ENCODE measurements around the gene TPO. TPM values are rescaled to one million over a fixed set of nuclear protein-coding genes. Genes with fewer than 3 reads are reported as not detected.
A peak's percentile ranks its signal among the peaks of the same experiment; 100 is the strongest.

TPO gene
- total RNA-seq, 1 experiment from 2014 or later = not detected

DNA sequence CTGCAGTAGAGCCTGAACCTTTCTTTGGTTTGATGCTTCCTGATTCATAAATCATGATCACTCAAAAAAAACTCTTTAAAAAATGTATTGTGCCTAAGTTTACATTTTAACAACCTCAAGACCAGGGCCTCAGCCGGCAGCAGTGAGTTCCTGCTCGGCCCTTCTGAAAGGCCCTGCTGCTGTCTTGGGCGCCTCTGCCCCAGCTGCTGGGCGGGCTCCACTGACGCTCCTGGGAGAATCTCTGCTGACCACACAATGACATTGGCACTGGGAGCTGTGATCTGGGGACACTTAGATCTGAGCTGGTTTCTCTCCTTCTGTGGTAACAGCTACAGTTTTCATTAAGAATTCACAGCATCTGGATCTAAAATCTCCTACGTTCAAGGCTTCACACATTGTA lies 25.7 kb downstream of the TPO start:
- H3K27me3 ChIP-seq (replicated peaks) = peaks cover 7% of the 10 kb centered on the region; the same call in 1 of the 2 replicates
- no peaks in the 10 kb centered on the region for H3K9me3 ChIP-seq (replicated peaks)
- no peaks in the 10 kb centered on the region for H3K36me3 ChIP-seq
- H3K4me1 ChIP-seq (replicated peaks) = no peaks in the 10 kb centered on the region
- DNase-seq (ENCODE audit: low read depth in 1 of 2, low spot score in 2 of 2) = no peak
- H3K27ac ChIP-seq = no peak overlapping the region
- no peak overlapping the region for H3K4me3 ChIP-seq

DNA sequence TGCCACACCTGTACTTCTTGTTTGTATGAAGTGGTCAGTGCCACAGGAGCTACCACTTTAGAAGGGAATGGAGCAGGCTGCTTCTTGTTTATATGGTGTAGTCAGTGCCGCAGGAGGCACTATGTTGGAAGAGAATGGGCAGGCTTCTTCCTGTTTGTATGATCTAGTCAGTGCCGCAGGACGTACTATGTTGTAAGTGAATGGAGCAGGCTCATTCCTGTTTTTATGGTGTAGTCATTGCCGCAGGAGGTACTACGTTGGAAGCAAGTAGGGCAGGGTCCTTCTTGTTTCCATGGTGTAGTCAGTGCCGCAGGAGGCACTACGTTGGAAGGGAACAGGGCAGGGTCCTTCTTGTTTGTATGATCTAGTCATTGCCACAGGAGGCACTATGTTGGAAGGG lies 27.3 kb downstream of the TPO start:
- Histone ChIP-seq H3K4me3 (no peak overlapping the region), H3K27me3 (replicated peaks) (peaks cover 2% of the 10 kb centered on the region; the same call in 1 of the 2 replicates), H3K9me3 (replicated peaks) (no peaks in the 10 kb centered on the region), H3K4me1 (replicated peaks) (no peaks in the 10 kb centered on the region), H3K27ac (no peak overlapping the region), H3K36me3 (no peaks in the 10 kb centered on the region)
- DNase-seq (ENCODE audit: low read depth in 1 of 2, low spot score in 2 of 2) = no peak

DNA sequence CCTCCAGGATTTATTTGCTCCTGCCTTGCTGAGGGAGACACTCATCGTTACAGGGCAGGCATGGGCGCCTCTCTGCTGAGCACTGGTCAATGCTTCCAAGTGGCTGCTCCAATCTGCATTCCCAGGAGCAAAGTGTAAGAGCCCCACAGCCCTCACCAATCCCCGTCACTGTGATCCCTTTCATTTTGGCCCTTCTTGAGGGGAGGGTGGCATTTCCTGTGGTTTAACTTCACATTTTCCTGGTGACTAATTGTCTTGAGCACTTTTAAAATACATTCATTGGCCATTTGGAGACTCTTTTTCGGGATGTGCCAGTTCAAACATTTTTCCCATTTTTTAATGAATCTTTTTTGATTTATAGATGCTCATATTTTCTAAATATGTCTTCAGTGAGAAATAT lies 33.0 kb downstream of the TPO start:
- Histone ChIP-seq H3K27me3 (replicated peaks) (peaks cover 9% of the 10 kb centered on the region), H3K9me3 (replicated peaks) (no peaks in the 10 kb centered on the region), H3K4me1 (replicated peaks) (peaks cover 15% of the 10 kb centered on the region), H3K4me3 (no peak overlapping the region), H3K27ac (no peak overlapping the region), H3K36me3 (no peaks in the 10 kb centered on the region)
- peak in 1 of 2 experiments; percentile 28 for DNase-seq (ENCODE audit: low read depth in 1 of 2, low spot score in 2 of 2)

DNA sequence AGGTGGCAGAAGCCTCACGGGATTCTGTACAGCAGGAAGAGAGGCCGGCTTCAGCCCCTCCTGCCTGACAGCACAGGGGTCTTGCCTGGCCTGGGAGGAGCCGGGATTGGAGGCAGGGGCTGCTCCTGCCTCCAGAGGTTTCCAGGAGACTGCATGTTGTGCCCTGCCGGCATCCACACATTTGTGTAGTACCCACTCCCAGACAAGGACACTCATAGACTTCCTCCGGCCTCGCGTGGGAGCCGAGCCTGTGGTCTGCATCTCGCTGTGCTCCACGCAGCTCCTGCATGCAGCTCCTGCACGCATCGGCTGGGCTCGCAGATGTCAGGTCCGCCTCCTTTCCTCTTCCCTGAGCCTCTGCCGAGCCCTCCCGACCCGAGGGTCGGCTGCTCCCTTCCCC lies 34.7 kb downstream of the TPO start:
- DNase-seq (ENCODE audit: low read depth in 1 of 2, low spot score in 2 of 2) = no peak
- peaks cover 15% of the 10 kb centered on the region for H3K4me1 ChIP-seq (replicated peaks)

DNA sequence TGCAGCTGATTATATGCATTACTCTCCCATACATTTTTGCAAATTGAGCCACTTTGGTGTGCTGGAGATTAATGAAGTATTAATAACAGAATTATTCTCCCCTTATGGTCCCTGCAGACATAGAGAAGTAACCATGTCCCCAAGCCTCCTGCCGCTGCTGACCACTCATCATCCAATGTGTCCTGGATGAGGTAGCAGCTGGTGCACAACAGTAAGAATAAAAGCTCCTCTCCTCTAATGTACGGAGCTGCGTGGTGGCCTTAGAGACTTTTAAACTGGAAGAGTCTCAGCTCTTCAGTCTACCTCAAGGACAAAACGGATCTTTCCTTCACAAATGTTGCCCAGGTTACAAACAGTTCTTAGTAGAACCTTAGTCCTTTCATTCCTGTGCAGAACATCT lies 37.7 kb downstream of the TPO start:
- H3K36me3 ChIP-seq = no peaks in the 10 kb centered on the region

More for the DNA sequence above, 34.7 kb downstream of the TPO start:
- Histone ChIP-seq H3K4me3 (no peak overlapping the region), H3K27ac (no peak overlapping the region), H3K9me3 (replicated peaks) (no peaks in the 10 kb centered on the region), H3K36me3 (no peaks in the 10 kb centered on the region), H3K27me3 (replicated peaks) (peaks cover 9% of the 10 kb centered on the region)

DNA sequence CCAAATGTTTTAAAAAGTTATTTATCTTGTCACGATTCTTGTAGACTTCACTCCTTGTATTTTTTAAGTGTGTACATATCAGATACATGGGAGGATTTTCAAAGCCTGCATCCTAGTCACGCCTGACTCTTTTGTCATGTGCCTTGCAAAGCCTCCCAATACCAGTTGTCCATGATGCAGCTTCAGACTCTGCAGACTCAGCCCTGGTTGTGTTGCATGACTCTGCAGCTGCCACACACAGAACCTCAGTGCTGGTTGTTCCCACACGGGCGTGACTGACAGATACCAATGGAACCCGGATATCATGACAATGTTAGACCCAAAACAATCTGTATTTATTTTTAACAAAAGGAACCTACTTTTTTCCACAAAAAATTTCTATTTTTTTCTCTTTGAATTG lies 38.2 kb downstream of the TPO start:
- Histone ChIP-seq H3K4me3 (no peak overlapping the region), H3K27me3 (replicated peaks) (peaks cover 9% of the 10 kb centered on the region), H3K9me3 (replicated peaks) (no peaks in the 10 kb centered on the region), H3K4me1 (replicated peaks) (peaks cover 11% of the 10 kb centered on the region), H3K36me3 (no peaks in the 10 kb centered on the region), H3K27ac (no peak overlapping the region)
- DNase-seq (ENCODE audit: low read depth in 1 of 2, low spot score in 2 of 2) = no peak

More for the DNA sequence above, 37.7 kb downstream of the TPO start:
- H3K9me3 ChIP-seq (replicated peaks) = no peaks in the 10 kb centered on the region
- H3K27ac ChIP-seq = no peak overlapping the region
- H3K27me3 ChIP-seq (replicated peaks) = peaks cover 9% of the 10 kb centered on the region
- no peak for DNase-seq (ENCODE audit: low read depth in 1 of 2, low spot score in 2 of 2)
- no peak overlapping the region for H3K4me3 ChIP-seq
- peaks cover 15% of the 10 kb centered on the region for H3K4me1 ChIP-seq (replicated peaks)

DNA sequence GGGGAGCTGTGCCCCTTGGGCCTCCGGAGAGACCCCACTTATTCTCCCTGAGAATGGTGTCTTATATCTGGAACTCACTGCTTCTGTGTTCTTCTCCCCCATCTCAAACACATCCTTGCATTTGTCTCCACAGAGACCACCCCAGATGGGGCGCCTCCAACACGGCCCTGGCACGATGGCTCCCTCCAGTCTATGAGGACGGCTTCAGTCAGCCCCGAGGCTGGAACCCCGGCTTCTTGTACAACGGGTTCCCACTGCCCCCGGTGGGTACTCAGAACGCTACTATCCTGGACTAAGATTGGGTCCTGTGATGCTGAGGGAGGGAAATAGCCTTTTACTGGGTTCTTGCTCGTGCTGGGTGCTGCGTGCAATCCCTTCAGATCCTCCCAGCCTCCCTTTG lies 40.3 kb downstream of the TPO start:
- Histone ChIP-seq H3K27me3 (replicated peaks) (peaks cover 9% of the 10 kb centered on the region), H3K9me3 (replicated peaks) (no peaks in the 10 kb centered on the region), H3K4me3 (no peak overlapping the region), H3K27ac (no peak overlapping the region), H3K4me1 (replicated peaks) (peaks cover 2% of the 10 kb centered on the region; the same call in 1 of the 2 replicates), H3K36me3 (no peaks in the 10 kb centered on the region)
- DNase-seq (ENCODE audit: low read depth in 1 of 2, low spot score in 2 of 2) = no peak

DNA sequence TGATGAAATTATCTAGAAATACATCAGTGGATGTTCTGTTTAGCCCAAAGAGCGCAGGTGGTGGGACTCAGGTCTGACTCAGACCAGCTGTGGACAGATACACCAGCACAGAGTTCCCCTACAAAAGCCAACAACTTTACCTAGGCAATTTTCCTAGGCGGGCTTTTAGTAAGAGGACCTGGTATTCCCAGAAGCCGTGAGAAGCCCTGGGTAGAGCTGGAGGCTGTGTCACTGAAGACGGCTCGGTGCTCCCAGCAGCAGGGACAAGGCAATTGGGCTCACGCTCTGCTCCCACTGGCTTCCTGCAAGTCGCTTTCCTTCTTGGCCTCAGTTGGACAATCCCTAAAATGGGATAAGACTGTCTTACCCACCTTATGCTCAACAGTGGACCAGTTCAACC lies 41.1 kb downstream of the TPO start:
- H3K9me3 ChIP-seq (replicated peaks) = no peaks in the 10 kb centered on the region
- DNase-seq (ENCODE audit: low read depth in 1 of 2, low spot score in 2 of 2) = no peak
- no peak overlapping the region for H3K4me3 ChIP-seq
- no peaks in the 10 kb centered on the region for H3K36me3 ChIP-seq
- H3K27me3 ChIP-seq (replicated peaks) = peaks cover 9% of the 10 kb centered on the region
- no peaks in the 10 kb centered on the region; the same call in 1 of the 2 replicates for H3K4me1 ChIP-seq (replicated peaks)
- H3K27ac ChIP-seq = no peak overlapping the region

DNA sequence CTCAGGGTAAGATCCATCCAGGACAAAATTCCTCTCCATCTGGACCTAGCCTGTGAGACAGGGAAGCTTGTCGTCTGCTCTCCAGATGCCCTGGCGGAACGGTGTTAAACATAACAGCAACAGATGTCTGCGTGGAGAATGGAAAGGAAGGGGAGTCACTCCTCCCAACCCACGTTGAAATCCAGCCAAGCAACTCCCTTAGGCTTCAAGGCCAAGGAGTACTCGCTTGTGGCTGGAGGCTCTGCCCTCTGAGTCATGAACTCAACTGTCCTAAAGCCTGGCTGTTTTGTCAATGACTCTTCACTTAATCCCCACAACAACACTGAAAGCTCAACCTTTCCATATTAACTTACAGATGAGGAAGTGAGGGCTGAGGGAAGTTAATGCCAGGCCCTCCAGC lies 42.2 kb downstream of the TPO start:
- no peak overlapping the region for H3K4me3 ChIP-seq
- H3K9me3 ChIP-seq (replicated peaks) = no peaks in the 10 kb centered on the region
- DNase-seq (ENCODE audit: low read depth in 1 of 2, low spot score in 2 of 2) = peak in 1 of 2 experiments; percentile 7
- H3K27me3 ChIP-seq (replicated peaks) = peaks cover 5% of the 10 kb centered on the region; the same call in 1 of the 2 replicates
- H3K4me1 ChIP-seq (replicated peaks) = no peaks in the 10 kb centered on the region; the same call in 1 of the 2 replicates
- no peak overlapping the region for H3K27ac ChIP-seq
- H3K36me3 ChIP-seq = no peaks in the 10 kb centered on the region

DNA sequence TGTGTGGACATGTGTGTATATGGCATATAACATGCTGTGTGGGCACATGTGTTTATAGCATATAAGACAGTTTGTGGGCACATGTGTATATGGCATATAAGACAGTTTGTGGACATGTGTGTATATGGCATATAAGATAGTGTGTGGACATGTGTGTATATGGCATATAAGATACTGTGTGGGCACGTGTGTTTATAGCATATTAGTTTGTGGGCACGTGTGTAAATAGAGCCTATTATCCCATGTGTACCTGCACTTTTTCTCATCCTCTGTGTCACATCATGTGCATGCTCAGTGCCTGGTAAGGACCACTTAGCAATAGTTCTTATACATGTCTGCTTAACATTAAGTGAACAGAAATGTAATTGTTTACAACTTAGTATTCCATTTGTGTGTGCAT lies 45.2 kb downstream of the TPO start:
- H3K4me1 ChIP-seq (replicated peaks) = no peaks in the 10 kb centered on the region; the same call in 1 of the 2 replicates
- H3K27ac ChIP-seq = no peak overlapping the region
- H3K36me3 ChIP-seq = no peaks in the 10 kb centered on the region
- no peak overlapping the region for H3K4me3 ChIP-seq
- H3K9me3 ChIP-seq (replicated peaks) = no peaks in the 10 kb centered on the region
- no peak for DNase-seq (ENCODE audit: low read depth in 1 of 2, low spot score in 2 of 2)
- peaks cover 8% of the 10 kb centered on the region; the same call in 1 of the 2 replicates for H3K27me3 ChIP-seq (replicated peaks)

DNA sequence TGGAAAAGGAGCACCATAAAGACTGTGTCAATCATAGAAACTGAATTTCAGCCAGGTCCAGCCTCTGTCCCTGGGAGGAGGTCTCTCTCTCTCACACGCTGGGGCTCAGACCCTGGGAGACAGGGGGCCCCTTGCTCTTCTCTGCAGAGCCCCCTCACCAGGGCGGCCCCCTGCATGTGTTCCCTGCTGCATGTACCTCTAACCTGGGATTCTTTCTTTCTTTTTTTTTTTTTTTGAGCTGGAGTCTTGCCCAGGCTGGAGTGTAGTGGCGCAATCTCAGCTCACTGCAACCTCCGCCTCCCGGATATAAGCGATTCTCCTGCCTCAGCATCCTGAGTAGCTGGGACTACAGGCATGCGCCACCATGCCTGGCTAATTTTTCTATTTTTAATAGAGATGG lies 46.5 kb downstream of the TPO start:
- no peak for DNase-seq (ENCODE audit: low read depth in 1 of 2, low spot score in 2 of 2)
- Histone ChIP-seq H3K27me3 (replicated peaks) (peaks cover 18% of the 10 kb centered on the region), H3K4me1 (replicated peaks) (no peaks in the 10 kb centered on the region; the same call in 1 of the 2 replicates), H3K4me3 (no peak overlapping the region), H3K27ac (no peak overlapping the region), H3K36me3 (no peaks in the 10 kb centered on the region), H3K9me3 (replicated peaks) (no peaks in the 10 kb centered on the region)

DNA sequence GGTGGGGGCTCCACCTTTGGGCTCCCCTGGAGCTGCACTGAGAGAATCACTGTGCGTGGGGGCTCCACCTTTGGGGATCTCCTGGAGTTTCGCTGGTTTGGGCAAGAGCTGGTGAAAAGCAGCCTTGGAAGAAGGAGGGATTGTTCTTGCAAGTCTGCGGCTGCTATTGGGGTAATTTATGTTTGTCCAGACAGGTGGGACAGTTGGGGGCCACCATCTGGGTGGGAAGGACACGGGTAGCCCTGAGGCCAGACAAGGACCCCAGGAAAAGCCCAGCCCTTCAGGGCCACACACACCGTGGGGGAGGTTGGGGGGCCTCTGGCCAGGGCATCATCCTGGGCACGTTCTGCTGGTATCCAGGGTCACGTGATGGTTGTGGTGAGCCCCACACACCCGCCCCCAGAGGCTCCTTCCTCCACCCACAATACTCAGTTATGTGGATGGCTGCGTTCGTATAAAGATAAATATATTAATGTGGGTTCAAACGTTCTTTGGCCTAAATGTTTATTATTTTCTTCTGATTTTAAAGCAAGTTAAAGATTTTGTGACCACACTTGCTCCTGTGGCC lies 47.7 kb downstream of the TPO start:
- Histone ChIP-seq H3K4me3 (no peak overlapping the region), H3K9me3 (replicated peaks) (no peaks in the 10 kb centered on the region), H3K4me1 (replicated peaks) (no peaks in the 10 kb centered on the region; the same call in 1 of the 2 replicates), H3K27ac (no peak overlapping the region), H3K27me3 (replicated peaks) (peaks cover 18% of the 10 kb centered on the region), H3K36me3 (no peaks in the 10 kb centered on the region)
- no peak for DNase-seq (ENCODE audit: low read depth in 1 of 2, low spot score in 2 of 2)

DNA sequence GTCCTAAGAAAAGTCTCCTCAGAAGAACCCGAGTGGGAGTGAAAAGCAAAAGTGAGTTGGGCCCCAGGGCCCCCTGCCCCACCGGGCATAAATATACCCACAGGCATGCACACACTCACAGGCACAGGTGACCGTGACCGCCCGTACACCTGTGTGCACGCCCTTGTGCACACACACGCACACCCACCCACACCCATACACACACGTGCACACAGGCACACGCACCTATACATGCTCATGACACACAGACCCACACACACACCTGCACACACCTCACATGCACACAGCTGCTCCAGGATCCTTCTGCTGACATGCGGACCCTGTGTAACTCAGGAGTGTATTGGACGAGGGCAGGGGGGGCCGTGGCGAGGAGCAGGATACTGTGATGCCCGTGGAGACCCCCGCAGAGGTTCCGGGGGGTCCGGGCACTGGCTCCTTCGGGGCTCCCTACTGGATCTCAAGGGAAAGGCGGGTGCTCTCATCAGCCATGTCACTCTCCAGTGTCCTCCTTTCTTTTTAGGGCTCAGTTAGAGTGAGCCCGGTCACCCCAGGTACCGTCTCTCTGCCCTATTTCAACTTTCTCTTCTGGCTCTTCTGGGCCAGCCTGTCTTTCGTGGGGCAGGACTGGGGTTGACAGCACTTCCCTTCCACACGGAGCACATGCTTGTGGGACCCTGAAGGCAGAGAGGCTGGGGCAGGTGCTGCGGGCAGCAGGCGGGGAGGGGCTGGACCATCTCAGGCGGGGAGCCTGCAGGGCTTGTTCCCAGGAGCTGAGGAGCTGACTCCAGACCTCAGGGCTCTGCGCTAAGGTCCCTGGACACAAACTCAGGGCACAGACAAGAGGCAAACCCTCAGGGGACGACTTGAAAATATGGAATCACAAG lies 48.5 kb downstream of the TPO start:
- peaks cover 18% of the 10 kb centered on the region for H3K27me3 ChIP-seq (replicated peaks)
- H3K4me1 ChIP-seq (replicated peaks) = no peaks in the 10 kb centered on the region
- H3K4me3 ChIP-seq = no peak overlapping the region
- DNase-seq (ENCODE audit: low read depth in 1 of 2, low spot score in 2 of 2) = no peak
- no peaks in the 10 kb centered on the region for H3K9me3 ChIP-seq (replicated peaks)
- no peak overlapping the region for H3K27ac ChIP-seq
- H3K36me3 ChIP-seq = no peaks in the 10 kb centered on the region

DNA sequence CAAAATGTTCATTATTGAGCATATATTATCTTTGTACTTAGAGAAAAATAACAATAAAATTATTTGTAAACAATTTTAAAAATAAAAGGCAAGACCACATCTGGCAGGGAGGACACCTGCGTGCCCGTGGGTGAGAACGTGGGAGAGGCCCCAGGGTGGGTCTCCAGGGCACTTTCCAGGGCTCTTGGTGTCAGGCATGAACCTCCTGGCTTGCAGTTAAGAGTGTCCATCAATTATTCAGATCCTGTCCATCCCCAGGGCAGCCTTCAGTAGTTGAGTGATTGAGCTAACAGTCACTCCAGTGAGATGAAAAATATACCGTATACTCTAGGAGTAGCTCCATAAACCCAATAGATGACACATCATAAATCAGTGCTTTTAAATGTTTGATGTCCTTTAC lies 49.7 kb downstream of the TPO start:
- Histone ChIP-seq H3K4me3 (no peak overlapping the region), H3K27ac (no peak overlapping the region), H3K27me3 (replicated peaks) (peaks cover 18% of the 10 kb centered on the region), H3K9me3 (replicated peaks) (no peaks in the 10 kb centered on the region), H3K36me3 (no peaks in the 10 kb centered on the region), H3K4me1 (replicated peaks) (no peaks in the 10 kb centered on the region)
- no peak for DNase-seq (ENCODE audit: low read depth in 1 of 2, low spot score in 2 of 2)

Data from SJSA1 (cell line).